HepG2 (cell line): ENCODE data around the gene FAM53B. TPM values are rescaled to one million over a fixed set of nuclear protein-coding genes. Genes with fewer than 3 reads are reported as not detected.

ENCODE experiments used
- ATM ChIP-seq: fragments of 450-650 bp; IDR thresholded peaks from 2 replicates; pipeline ENCODE4 v1.7.1; 2017; ENCODE audit warnings: mild to moderate bottlenecking, borderline replicate concordance
- CBX1 ChIP-seq: IDR thresholded peaks from one replicate; pipeline ENCODE4 v1.6.1; 2016; ENCODE audit warnings: antibody characterized with exemption, low read depth
- MAFK ChIP-seq, 2 experiments: IDR thresholded peaks in 1 of 2; conservative IDR thresholded peaks in 1 of 2; 2 replicates each; pipeline ENCODE4 v1.6.1; 2011; ENCODE audit warnings: improper control_type of control experiment in 2 of 2, low read length in 2 of 2
- MAZ ChIP-seq, 2 experiments: sonication (generic) in 1 of 2; formaldehyde crosslinking in 1 of 2; IDR thresholded peaks; 2 replicates each; pipeline versions ENCODE4 v1.5.0 to v1.6.1; 2012 to 2020; ENCODE audit warnings: low read depth in 2 of 2, mild to moderate bottlenecking in 2 of 2, borderline replicate concordance in 1 of 2, improper control_type of control experiment in 1 of 2, low read length in 1 of 2, missing genetic modification reagents in 1 of 2, moderate library complexity in 1 of 2
- SP2 ChIP-seq: sonication (generic); formaldehyde crosslinking; IDR thresholded peaks from 2 replicates; pipeline ENCODE4 v1.5.1; 2020; ENCODE audit warnings: mild to moderate bottlenecking, missing genetic modification reagents
- TBL1XR1 ChIP-seq: fragments of 150-350 bp; IDR thresholded peaks from 2 replicates; pipeline ENCODE4 v1.6.1; 2014; ENCODE audit warnings: borderline replicate concordance, low read length; ENCODE audit not compliant: partially characterized antibody
- TSC22D2 ChIP-seq: sonication (generic); formaldehyde crosslinking; IDR thresholded peaks from 2 replicates; pipeline ENCODE4 v1.5.1; 2020; ENCODE audit warnings: missing genetic modification reagents, mild to moderate bottlenecking, borderline replicate concordance
- ZBTB38 ChIP-seq: sonication (generic); formaldehyde crosslinking; IDR thresholded peaks from 2 replicates; pipeline ENCODE4 v1.5.1; 2020; ENCODE audit warnings: mild to moderate bottlenecking, missing genetic modification reagents
- ZNF292 ChIP-seq: sonication (generic); formaldehyde crosslinking; IDR thresholded peaks from 2 replicates; pipeline ENCODE4 v1.8.1; 2022; ENCODE audit warnings: mild to moderate bottlenecking, low read depth, missing genetic modification reagents, borderline replicate concordance
- ZNF333 ChIP-seq: sonication (generic); formaldehyde crosslinking; IDR thresholded peaks from 2 replicates; pipeline ENCODE4 v1.4.0; 2020; ENCODE audit warnings: mild to moderate bottlenecking, missing genetic modification reagents, borderline replicate concordance
- ZNF788 ChIP-seq: sonication (generic); formaldehyde crosslinking; IDR thresholded peaks from 2 replicates; pipeline ENCODE4 v1.5.0; 2020; ENCODE audit warnings: mild to moderate bottlenecking, missing genetic modification reagents, borderline replicate concordance
- polyA plus RNA-seq, 8 experiments: library from polyadenylated mRNA; depleted of rRNA in 3 of 8; stranded (reverse) in 7 of 8; unstranded in 1 of 8; fragments of >200 nt; fragmentation: Illumina TruSeq in 4 of 8; extraction: Trizol in 4 of 8; gene quantifications; 2 replicates each; pipeline versions ENCODE4 v1.2.1 to v1.2.3, GENCODE V29; 2011 to 2016; ENCODE audit warnings: low read depth in 4 of 8, missing spikeins in 1 of 8, mixed read lengths in 1 of 8; ENCODE audit not compliant: insufficient read depth in 1 of 8
- total RNA-seq, 5 experiments: library from RNA; depleted of rRNA; stranded (reverse); fragments of >200 nt; fragmentation: Illumina TruSeq; extraction: Trizol; gene quantifications; 2 replicates each; pipeline ENCODE4 v1.2.3, GENCODE V29; 2016; ENCODE audit warnings: low read depth in 1 of 5
- TF ChIP-seq, protein P1 (sequence below): sonication (generic); formaldehyde crosslinking; IDR thresholded peaks from 2 replicates; pipeline ENCODE4 v1.4.0; 2020; ENCODE audit warnings: missing genetic modification reagents
- TF ChIP-seq, protein P2 (sequence below): sonication (generic); formaldehyde crosslinking; IDR thresholded peaks from 2 replicates; pipeline ENCODE4 v1.4.0; 2020; ENCODE audit warnings: missing genetic modification reagents
- TF ChIP-seq, protein P3 (sequence below): sonication (generic); formaldehyde crosslinking; IDR thresholded peaks from 2 replicates; pipeline ENCODE4 v1.8.0; 2022; ENCODE audit warnings: mild to moderate bottlenecking, missing genetic modification reagents
- TF ChIP-seq, protein P4 (sequence below): IDR thresholded peaks from 2 replicates; pipeline ENCODE4 v1.6.1; 2012; ENCODE audit warnings: low read depth, low read length, improper control_type of control experiment

The FAM53B gene
- total and polyA plus RNA-seq, 2 of the 13 experiments (the other 11 are each of a cell fraction or from before 2014, with no cell fraction given) = 6.4 to 19.3 TPM

DNA sequence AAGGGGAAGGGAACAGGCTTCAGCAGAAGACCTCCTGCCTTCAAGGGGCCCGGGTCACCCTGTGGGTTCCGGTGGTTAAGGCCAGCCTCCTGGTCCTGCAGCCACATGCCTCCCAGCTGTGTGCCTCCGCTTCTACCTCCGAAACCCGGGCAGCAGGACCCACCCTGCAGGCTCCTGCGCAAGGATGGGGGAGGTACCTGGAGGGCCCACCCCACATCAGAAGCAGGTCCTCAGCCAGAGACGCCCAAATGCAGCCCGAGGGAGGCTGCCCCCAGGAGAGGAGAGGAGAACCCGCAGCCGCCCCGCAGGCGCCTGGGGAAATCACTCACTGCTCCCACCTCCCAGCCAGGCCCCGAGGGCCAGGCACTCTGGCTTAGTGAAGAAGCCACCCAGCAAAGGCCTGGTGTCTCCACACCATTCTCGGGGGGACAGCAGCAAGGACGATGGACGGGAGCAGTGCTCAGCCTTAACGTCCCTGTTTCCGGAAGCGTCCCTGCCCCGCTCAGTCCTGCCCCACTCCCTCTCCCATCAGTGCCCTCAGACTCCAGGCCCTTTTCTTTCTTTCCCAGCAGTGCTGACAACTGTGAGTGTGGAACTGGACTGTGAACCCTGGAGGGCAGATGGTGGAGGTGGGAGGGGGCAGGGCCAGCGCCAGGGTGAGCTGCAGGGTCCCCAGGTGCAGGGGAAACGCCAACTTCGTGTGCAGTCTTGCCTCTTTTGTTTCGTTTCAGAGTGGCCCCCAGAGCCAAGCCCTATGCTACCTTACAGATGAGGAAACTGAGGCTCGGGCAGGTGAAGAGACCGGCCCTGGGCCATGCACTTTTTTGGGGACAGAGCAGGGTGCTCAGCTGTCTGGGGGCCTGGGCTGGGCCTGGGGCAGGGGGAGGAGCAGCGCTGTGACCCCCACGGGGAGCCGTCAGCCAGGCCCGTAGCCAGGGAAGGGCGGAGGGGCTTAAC is 138.0 kb downstream of the FAM53B start (continued):
- TF ChIP-seq ZNF788 (CRISPR knock-in tag) (peak; percentile 19; the same call in 1 of the 2 replicates), TBL1XR1 (no peak), MAZ (IDR thresholded peaks at IDR 0.05; ENCODE audit: borderline replicate concordance, low read depth, low read length) (no peak), MAZ (CRISPR knock-in tag; IDR thresholded peaks at IDR 0.05; ENCODE audit: low read depth) (peak; percentile 84; the same call in 1 of the 2 replicates), ZBTB38 (CRISPR knock-in tag) (no peak), MAFK (conservative IDR thresholded peaks at IDR 0.05 in 1 of 2, IDR thresholded peaks at IDR 0.05 in 1 of 2; ENCODE audit: low read length in 2 of 2) (no peak), ATM (no peak), CBX1 (peak; percentile 11), SP2 (CRISPR knock-in tag) (no peak; the same call in 1 of the 2 replicates), ZNF292 (CRISPR knock-in tag) (peak; percentile 84; the same call in 1 of the 2 replicates), ZNF333 (CRISPR knock-in tag) (0 out of 2 replicates have a peak, but pooled peaks have one; percentile 48), TSC22D2 (no peak)
- TF ChIP-seq, protein P1, sequence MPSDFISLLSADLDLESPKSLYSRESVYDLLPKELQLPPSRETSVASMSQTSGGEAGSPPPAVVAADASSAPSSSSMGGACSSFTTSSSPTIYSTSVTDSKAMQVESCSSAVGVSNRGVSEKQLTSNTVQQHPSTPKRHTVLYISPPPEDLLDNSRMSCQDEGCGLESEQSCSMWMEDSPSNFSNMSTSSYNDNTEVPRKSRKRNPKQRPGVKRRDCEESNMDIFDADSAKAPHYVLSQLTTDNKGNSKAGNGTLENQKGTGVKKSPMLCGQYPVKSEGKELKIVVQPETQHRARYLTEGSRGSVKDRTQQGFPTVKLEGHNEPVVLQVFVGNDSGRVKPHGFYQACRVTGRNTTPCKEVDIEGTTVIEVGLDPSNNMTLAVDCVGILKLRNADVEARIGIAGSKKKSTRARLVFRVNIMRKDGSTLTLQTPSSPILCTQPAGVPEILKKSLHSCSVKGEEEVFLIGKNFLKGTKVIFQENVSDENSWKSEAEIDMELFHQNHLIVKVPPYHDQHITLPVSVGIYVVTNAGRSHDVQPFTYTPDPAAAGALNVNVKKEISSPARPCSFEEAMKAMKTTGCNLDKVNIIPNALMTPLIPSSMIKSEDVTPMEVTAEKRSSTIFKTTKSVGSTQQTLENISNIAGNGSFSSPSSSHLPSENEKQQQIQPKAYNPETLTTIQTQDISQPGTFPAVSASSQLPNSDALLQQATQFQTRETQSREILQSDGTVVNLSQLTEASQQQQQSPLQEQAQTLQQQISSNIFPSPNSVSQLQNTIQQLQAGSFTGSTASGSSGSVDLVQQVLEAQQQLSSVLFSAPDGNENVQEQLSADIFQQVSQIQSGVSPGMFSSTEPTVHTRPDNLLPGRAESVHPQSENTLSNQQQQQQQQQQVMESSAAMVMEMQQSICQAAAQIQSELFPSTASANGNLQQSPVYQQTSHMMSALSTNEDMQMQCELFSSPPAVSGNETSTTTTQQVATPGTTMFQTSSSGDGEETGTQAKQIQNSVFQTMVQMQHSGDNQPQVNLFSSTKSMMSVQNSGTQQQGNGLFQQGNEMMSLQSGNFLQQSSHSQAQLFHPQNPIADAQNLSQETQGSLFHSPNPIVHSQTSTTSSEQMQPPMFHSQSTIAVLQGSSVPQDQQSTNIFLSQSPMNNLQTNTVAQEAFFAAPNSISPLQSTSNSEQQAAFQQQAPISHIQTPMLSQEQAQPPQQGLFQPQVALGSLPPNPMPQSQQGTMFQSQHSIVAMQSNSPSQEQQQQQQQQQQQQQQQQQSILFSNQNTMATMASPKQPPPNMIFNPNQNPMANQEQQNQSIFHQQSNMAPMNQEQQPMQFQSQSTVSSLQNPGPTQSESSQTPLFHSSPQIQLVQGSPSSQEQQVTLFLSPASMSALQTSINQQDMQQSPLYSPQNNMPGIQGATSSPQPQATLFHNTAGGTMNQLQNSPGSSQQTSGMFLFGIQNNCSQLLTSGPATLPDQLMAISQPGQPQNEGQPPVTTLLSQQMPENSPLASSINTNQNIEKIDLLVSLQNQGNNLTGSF (CRISPR knock-in tag) = no peak
- TF ChIP-seq, protein P2, sequence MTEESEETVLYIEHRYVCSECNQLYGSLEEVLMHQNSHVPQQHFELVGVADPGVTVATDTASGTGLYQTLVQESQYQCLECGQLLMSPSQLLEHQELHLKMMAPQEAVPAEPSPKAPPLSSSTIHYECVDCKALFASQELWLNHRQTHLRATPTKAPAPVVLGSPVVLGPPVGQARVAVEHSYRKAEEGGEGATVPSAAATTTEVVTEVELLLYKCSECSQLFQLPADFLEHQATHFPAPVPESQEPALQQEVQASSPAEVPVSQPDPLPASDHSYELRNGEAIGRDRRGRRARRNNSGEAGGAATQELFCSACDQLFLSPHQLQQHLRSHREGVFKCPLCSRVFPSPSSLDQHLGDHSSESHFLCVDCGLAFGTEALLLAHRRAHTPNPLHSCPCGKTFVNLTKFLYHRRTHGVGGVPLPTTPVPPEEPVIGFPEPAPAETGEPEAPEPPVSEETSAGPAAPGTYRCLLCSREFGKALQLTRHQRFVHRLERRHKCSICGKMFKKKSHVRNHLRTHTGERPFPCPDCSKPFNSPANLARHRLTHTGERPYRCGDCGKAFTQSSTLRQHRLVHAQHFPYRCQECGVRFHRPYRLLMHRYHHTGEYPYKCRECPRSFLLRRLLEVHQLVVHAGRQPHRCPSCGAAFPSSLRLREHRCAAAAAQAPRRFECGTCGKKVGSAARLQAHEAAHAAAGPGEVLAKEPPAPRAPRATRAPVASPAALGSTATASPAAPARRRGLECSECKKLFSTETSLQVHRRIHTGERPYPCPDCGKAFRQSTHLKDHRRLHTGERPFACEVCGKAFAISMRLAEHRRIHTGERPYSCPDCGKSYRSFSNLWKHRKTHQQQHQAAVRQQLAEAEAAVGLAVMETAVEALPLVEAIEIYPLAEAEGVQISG (CRISPR knock-in tag) = no peak
- TF ChIP-seq, protein P3, sequence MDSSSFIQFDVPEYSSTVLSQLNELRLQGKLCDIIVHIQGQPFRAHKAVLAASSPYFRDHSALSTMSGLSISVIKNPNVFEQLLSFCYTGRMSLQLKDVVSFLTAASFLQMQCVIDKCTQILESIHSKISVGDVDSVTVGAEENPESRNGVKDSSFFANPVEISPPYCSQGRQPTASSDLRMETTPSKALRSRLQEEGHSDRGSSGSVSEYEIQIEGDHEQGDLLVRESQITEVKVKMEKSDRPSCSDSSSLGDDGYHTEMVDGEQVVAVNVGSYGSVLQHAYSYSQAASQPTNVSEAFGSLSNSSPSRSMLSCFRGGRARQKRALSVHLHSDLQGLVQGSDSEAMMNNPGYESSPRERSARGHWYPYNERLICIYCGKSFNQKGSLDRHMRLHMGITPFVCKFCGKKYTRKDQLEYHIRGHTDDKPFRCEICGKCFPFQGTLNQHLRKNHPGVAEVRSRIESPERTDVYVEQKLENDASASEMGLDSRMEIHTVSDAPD (CRISPR knock-in tag) = no peak
- TF ChIP-seq, protein P4, sequence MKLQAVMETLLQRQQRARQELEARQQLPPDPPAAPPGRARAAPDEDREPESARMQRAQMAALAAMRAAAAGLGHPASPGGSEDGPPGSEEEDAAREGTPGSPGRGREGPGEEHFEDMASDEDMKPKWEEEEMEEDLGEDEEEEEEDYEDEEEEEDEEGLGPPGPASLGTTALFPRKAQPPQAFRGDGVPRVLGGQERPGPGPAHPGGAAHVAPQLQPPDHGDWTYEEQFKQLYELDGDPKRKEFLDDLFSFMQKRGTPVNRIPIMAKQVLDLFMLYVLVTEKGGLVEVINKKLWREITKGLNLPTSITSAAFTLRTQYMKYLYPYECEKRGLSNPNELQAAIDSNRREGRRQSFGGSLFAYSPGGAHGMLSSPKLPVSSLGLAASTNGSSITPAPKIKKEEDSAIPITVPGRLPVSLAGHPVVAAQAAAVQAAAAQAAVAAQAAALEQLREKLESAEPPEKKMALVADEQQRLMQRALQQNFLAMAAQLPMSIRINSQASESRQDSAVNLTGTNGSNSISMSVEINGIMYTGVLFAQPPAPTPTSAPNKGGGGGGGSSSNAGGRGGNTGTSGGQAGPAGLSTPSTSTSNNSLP = no peak
